Measurements from ENCODE around the gene ETFA. TPM values are rescaled to one million over a fixed set of nuclear protein-coding genes. Genes with fewer than 3 reads are reported as not detected.

The ETFA gene
- total and polyA plus RNA-seq, 9 of the 15 experiments (the other 6 are each of a cell fraction or from before 2014, with no cell fraction given), result 130 to 543 (median 232) TPM

DNA sequence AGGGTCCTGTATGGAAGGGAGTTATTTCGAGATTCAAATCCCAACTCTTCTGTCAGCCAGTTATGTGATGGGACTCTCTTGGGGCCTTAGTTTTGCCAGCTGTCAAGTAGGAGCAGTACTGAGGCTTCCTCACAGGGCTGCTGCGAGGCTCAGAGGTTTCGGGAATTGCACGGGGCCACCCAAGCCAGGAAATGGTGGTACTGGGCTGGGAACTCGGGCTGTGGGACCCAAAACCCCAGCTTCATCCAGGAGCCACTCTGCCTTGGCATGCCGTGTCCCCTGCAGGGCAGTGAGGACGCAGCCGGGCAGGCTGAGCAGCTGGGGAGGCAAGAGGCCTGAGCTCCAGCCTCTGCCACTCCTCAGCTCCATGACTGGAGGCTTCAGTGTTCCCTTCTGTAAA lies 118.6 kb downstream of the ETFA start:
- Histone ChIP-seq H3K4me3 (no peak overlapping the region), H3K9me1 (ENCODE audit: control insufficient read depth, insufficient read depth, low read length) (no peaks in the 10 kb centered on the region), H3K4me1 (replicated peaks in 1 of 2; ENCODE audit: control insufficient read depth in 2 of 2, insufficient read depth in 2 of 2, low read length in 2 of 2) (peaks cover 7 to 22% of the 10 kb centered on the region in 2 experiments), H3K4me2 (ENCODE audit: insufficient read depth, low read length) (no peak overlapping the region), H3K9ac (ENCODE audit: insufficient read depth in 1 of 2, low read depth in 2 of 2, low read length in 2 of 2) (peak overlapping the region in 1 of 2 experiments; percentile 70; a peak in 2 of 4 replicates), H3K27me3 (ENCODE audit: control insufficient read depth in 2 of 2, insufficient read depth in 2 of 2, low read length in 2 of 2) (no peaks in the 10 kb centered on the region; a peak in 1 of 5 replicates), H3K79me2 (ENCODE audit: control insufficient read depth, insufficient read depth, low read length) (no peaks in the 10 kb centered on the region), H4K20me1 (replicated peaks; ENCODE audit: control insufficient read depth, insufficient read depth, low read length) (0 out of 2 replicates have a peak, but pooled peaks cover 3% of the 10 kb centered on the region), H3K27ac (ENCODE audit: extremely low read depth, low read depth, low read length) (no peak overlapping the region), H2AFZ (ENCODE audit: low read depth, low read length) (no peak overlapping the region), H3K36me3 (ENCODE audit: control insufficient read depth, insufficient read depth, low read length) (no peaks in the 10 kb centered on the region), H3K9me3 (replicated peaks; ENCODE audit: control insufficient read depth, insufficient read depth, low read depth, low read length) (no peaks in the 10 kb centered on the region)
- in situ Hi-C loops (cut with MboI) (no loop called here), intact Hi-C loops (cut with micrococcal nuclease) (no loop called here)
- no TSS peak for BruUV-seq (replicated peaks)
- ChIA-PET CTCF (ENCODE audit: low intra/inter-chr PET ratio) (no interaction called here), POLR2A (interaction anchor here (0.6 to 1.5 kb wide), 2 partner anchors 141 to 1676 kb away, joined by 3 to 5 read pairs; no protein-coding TSS in a partner anchor)
- FAIRE-seq (no peak), ATAC-seq (no peak), DNase-seq (ENCODE audit: extremely low read depth in 1 of 4, low spot score in 3 of 4) (no peak)
- peak; percentile 30; the same call in 1 of the 2 replicates for TF ChIP-seq POLR2G (IDR thresholded peaks at IDR 0.05; ENCODE audit: low read depth, low read length)
- TF ChIP-seq ZNF140 (CRISPR knock-in tag; IDR thresholded peaks at IDR 0.05), result no peak
- 38% methylated on average over 5 of the region's 8 CpGs for WGBS (ENCODE audit: insufficient coverage, low coverage, missing lambda C conversion rate)

DNA sequence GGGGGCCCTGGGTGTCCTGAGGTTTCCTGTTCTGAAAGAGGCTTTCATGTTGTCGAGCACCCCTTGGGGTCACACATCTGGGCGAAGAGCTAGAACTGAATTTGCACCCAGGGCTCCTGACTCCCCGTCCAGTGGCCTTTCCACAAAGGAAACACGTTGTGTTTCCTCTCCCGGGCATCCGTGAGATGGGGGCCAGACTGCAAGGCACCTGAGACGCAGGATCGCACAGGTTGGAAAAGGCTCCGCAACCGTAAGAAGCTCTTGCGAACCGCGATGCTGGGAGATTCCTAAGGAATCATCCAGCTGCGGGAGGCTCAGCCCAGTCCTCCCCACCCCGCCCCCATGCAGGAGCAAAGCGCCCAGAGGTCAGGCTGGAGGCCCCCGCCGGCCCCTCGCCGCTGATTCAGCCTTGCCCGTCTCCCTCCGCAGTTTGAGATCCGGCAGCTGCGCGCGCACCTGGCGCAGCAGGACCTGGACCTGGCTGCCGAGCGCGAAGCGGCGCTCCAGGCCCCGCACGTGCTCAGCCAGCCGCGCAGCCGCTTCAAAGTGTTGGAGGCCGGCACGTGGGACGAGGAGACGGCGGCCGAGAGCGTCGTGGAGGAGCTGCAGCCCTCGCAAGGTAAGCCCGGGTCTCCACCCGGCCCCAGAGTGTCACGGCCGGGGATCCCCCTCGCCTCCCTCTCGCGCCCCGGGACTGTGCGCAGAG lies 119.6 kb downstream of the ETFA start:
- H3K9me3 ChIP-seq (replicated peaks; ENCODE audit: control insufficient read depth, insufficient read depth, low read depth, low read length), result no peaks in the 10 kb centered on the region
- in situ Hi-C loops (cut with MboI) (no loop called here), intact Hi-C loops (cut with micrococcal nuclease) (loop anchor here (2.0 kb wide), 1 partner anchor 675 kb away; no protein-coding TSS in a partner anchor)
- TF ChIP-seq, protein P1, sequence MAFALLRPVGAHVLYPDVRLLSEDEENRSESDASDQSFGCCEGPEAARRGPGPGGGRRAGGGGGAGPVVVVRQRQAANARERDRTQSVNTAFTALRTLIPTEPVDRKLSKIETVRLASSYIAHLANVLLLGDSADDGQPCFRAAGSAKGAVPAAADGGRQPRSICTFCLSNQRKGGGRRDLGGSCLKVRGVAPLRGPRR (CRISPR knock-in tag; IDR thresholded peaks at IDR 0.05), result no peak
- TF ChIP-seq POLR2G (IDR thresholded peaks at IDR 0.05; ENCODE audit: low read depth, low read length) (peak; percentile 31; the same call in 1 of the 2 replicates), ZNF668 (CRISPR knock-in tag; IDR thresholded peaks at IDR 0.05) (no peak), RAD51 (IDR thresholded peaks at IDR 0.05; ENCODE audit: borderline replicate concordance, low read depth) (no peak), GTF2E2 (tag; IDR thresholded peaks at IDR 0.05) (no peak), SPI1 (IDR thresholded peaks at IDR 0.05; ENCODE audit: borderline replicate concordance, low read depth, low read length) (no peak)

More for the DNA sequence above, 119.6 kb downstream of the ETFA start:
- Histone ChIP-seq H3K4me3 (no peak overlapping the region), H3K9me1 (ENCODE audit: control insufficient read depth, insufficient read depth, low read length) (no peaks in the 10 kb centered on the region), H3K36me3 (ENCODE audit: control insufficient read depth, insufficient read depth, low read length) (no peaks in the 10 kb centered on the region), H3K27me3 (ENCODE audit: control insufficient read depth in 2 of 2, insufficient read depth in 2 of 2, low read length in 2 of 2) (no peaks in the 10 kb centered on the region; a peak in 1 of 5 replicates), H3K9ac (ENCODE audit: insufficient read depth in 1 of 2, low read depth in 2 of 2, low read length in 2 of 2) (no peak overlapping the region; a peak in 1 of 4 replicates), H3K27ac (ENCODE audit: extremely low read depth, low read depth, low read length) (no peak overlapping the region), H3K4me2 (ENCODE audit: insufficient read depth, low read length) (no peak overlapping the region), H3K79me2 (ENCODE audit: control insufficient read depth, insufficient read depth, low read length) (no peaks in the 10 kb centered on the region), H3K4me1 (replicated peaks in 1 of 2; ENCODE audit: control insufficient read depth in 2 of 2, insufficient read depth in 2 of 2, low read length in 2 of 2) (peaks cover 6 to 15% of the 10 kb centered on the region in 2 experiments), H4K20me1 (replicated peaks; ENCODE audit: control insufficient read depth, insufficient read depth, low read length) (0 out of 2 replicates have a peak, but pooled peaks cover 3% of the 10 kb centered on the region), H2AFZ (ENCODE audit: low read depth, low read length) (no peak overlapping the region)
- no TSS peak for BruUV-seq (replicated peaks)
- CTCF ChIA-PET (ENCODE audit: low intra/inter-chr PET ratio), result interaction anchor here (0.7 to 1.1 kb wide), 3 partner anchors 136 to 649 kb away, joined by 3 to 4 read pairs (median 3); no protein-coding TSS in a partner anchor
- WGBS (ENCODE audit: insufficient coverage, low coverage, missing lambda C conversion rate), result 77% methylated on average over 36 of the region's 55 CpGs
- ATAC-seq (no peak), FAIRE-seq (no peak), DNase-seq (ENCODE audit: extremely low read depth in 1 of 4, low spot score in 3 of 4) (no peak)
- POLR2A ChIA-PET, result interaction anchor here (1.5 kb wide), 1 partner anchor 142 kb away, joined by 5 read pairs; no protein-coding TSS in a partner anchor
